T-helper 1 cell (primary cell): ENCODE measurements around the gene EFHC1.
"Not testable (repeated sequence)": the region's sequence is repeated elsewhere in the genome, so short reads cannot be mapped to it uniquely, and the experiment has no call there.

Experiments
- DNase-seq, 5 donors: peaks; one replicate each; pipeline ENCODE4 v3.0.0-alpha.2; 2012 to 2020

Gene EFHC1

GRCh38 chr6:52454556-52454955 lies 34.4 kb downstream of the EFHC1 start:
- DNase-seq: no peak

- DNase-seq: no peak
These were observed 37.0 kb downstream of the EFHC1 start for GRCh38 chr6:52457096-52457495.

- DNase-seq: not testable (repeated sequence)
These were observed 41.1 kb downstream of the EFHC1 start for GRCh38 chr6:52461194-52461593.

- no peak for DNase-seq
These were observed 54.0 kb downstream of the EFHC1 start for GRCh38 chr6:52474173-52474572.

GRCh38 chr6:52475307-52475706 lies 55.2 kb downstream of the EFHC1 start:
- DNase-seq: no peak

- DNase-seq: no peak
These were observed 62.9 kb downstream of the EFHC1 start for GRCh38 chr6:52482903-52483670.

- DNase-seq: no peak
These were observed 63.5 kb downstream of the EFHC1 start for GRCh38 chr6:52483671-52484003.

- no peak for DNase-seq
These were observed 69.7 kb downstream of the EFHC1 start for GRCh38 chr6:52489881-52490280.

- peak in 1 of 5 donors; percentile 45 for DNase-seq
These were observed 71.3 kb downstream of the EFHC1 start for GRCh38 chr6:52491203-52492069.

- DNase-seq: peak in 1 of 5 donors; percentile 75
These were observed 73.5 kb downstream of the EFHC1 start for GRCh38 chr6:52493669-52494068.

- no peak for DNase-seq
These were observed 74.3 kb downstream of the EFHC1 start for GRCh38 chr6:52494298-52495072.

- DNase-seq: no peak
These were observed 75.8 kb downstream of the EFHC1 start for GRCh38 chr6:52495922-52496321.

GRCh38 chr6:52496631-52497030 lies 76.5 kb downstream of the EFHC1 start:
- peak in 1 of 5 donors; percentile 33 for DNase-seq

GRCh38 chr6:52497652-52498408 lies 77.7 kb downstream of the EFHC1 start:
- peak in 1 of 5 donors; percentile 28 for DNase-seq

- no peak for DNase-seq
These were observed 78.4 kb downstream of the EFHC1 start for GRCh38 chr6:52498538-52499017.

GRCh38 chr6:52499026-52499425 lies 78.9 kb downstream of the EFHC1 start:
- no peak for DNase-seq

- no peak for DNase-seq
These were observed 79.6 kb downstream of the EFHC1 start for GRCh38 chr6:52499681-52500236.

- DNase-seq: no peak
These were observed 80.3 kb downstream of the EFHC1 start for GRCh38 chr6:52500238-52501129.

- no peak for DNase-seq
These were observed 82.3 kb downstream of the EFHC1 start for GRCh38 chr6:52502306-52503029.

- DNase-seq: no peak
These were observed 83.2 kb downstream of the EFHC1 start for GRCh38 chr6:52503323-52503747.
